HL-60 (cell line): ENCODE measurements around the gene ANKRD55.
"Not testable (repeated sequence)": the region's sequence is repeated elsewhere in the genome, so short reads cannot be mapped to it uniquely, and the experiment has no call there.

Experiments used
- DNase-seq, 2 experiments: peaks; one replicate each; pipeline ENCODE4 v3.0.0-alpha.2; 2010 to 2020; ENCODE audit warnings: low read depth in 1 of 2, low spot score in 1 of 2
- H3K27ac ChIP-seq: fragments of 250-450 bp; sonication (Bioruptor Pico); replicated peaks from 2 replicates; pipeline ENCODE4 v1.5.1; 2020; ENCODE audit warnings: mild to moderate bottlenecking, moderate library complexity
- H3K27me3 ChIP-seq: fragments of 250-450 bp; sonication (Bioruptor Pico); 2 replicates; pipeline ENCODE4 v1.5.1; 2021; ENCODE audit warnings: mild to moderate bottlenecking, moderate library complexity; ENCODE audit not compliant: insufficient read depth, poor library complexity, severe bottlenecking
- H3K4me3 ChIP-seq: replicated peaks from 2 replicates; pipeline ENCODE4 v1.5.1; 2011; ENCODE audit warnings: mild to moderate bottlenecking, control low read depth, low read length; ENCODE audit not compliant: insufficient read depth
- CTCF ChIP-seq: IDR thresholded peaks from one replicate; pipeline ENCODE4 v1.5.1; 2011; ENCODE audit warnings: low read length, control low read depth, inconsistent platforms; ENCODE audit not compliant: insufficient read depth
- GABPA ChIP-seq: IDR thresholded peaks from 2 replicates; pipeline ENCODE4 v1.6.1; 2012; ENCODE audit warnings: low read depth
- POLR2AphosphoS5 ChIP-seq: IDR thresholded peaks from 2 replicates; pipeline ENCODE4 v1.6.1; 2012; ENCODE audit warnings: low read depth
- REST ChIP-seq: IDR thresholded peaks from 2 replicates; pipeline ENCODE4 v1.6.1; 2012; ENCODE audit warnings: low read depth; ENCODE audit not compliant: insufficient replicate concordance
- SPI1 ChIP-seq: IDR thresholded peaks from 2 replicates; pipeline ENCODE4 v1.6.1; 2012; ENCODE audit warnings: low read depth, mild to moderate bottlenecking, borderline replicate concordance

Gene ANKRD55

GRCh38 chr5:56251440-56251839 is 18.3 kb upstream of the ANKRD55 start:
- H3K4me3 ChIP-seq, result no peak overlapping the region
- no peak for TF ChIP-seq CTCF
- TF ChIP-seq POLR2AphosphoS5, result no peak
- no peak for TF ChIP-seq SPI1
- TF ChIP-seq GABPA, result no peak
- TF ChIP-seq REST, result no peak
- no peak for DNase-seq
- no peak overlapping the region for H3K27ac ChIP-seq
- no peaks in the 10 kb centered on the region for H3K27me3 ChIP-seq

GRCh38 chr5:56250011-56250410 is 16.9 kb upstream of the ANKRD55 start:
- no peak overlapping the region for H3K27ac ChIP-seq
- H3K27me3 ChIP-seq, result no peaks in the 10 kb centered on the region
- no peak overlapping the region for H3K4me3 ChIP-seq
- TF ChIP-seq POLR2AphosphoS5 (no peak), SPI1 (no peak), CTCF (no peak), GABPA (no peak)
- no peak for DNase-seq

GRCh38 chr5:56249085-56249484 is 16.0 kb upstream of the ANKRD55 start:
- DNase-seq, H3K27ac ChIP-seq, H3K27me3 ChIP-seq, H3K4me3 ChIP-seq: not testable (repeated sequence)

- Histone ChIP-seq H3K27ac (no peak overlapping the region), H3K27me3 (no peaks in the 10 kb centered on the region)
- TF ChIP-seq SPI1, result no peak
- no peak for TF ChIP-seq CTCF
- no peak for TF ChIP-seq REST
- TF ChIP-seq GABPA, result no peak
- TF ChIP-seq POLR2AphosphoS5, result no peak
These were observed 14.5 kb upstream of the ANKRD55 start for GRCh38 chr5:56247592-56247991.

More at GRCh38 chr5:56247592-56247991, 14.5 kb upstream of the ANKRD55 start:
- H3K4me3 ChIP-seq, result no peak overlapping the region
- DNase-seq, result no peak
